ENCODE data around the gene ESYT2. TPM values are rescaled to one million over a fixed set of nuclear protein-coding genes. Genes with fewer than 3 reads are reported as not detected.

ESYT2 gene
- total RNA-seq, 1 experiment from 2014 or later = 162 TPM

DNA sequence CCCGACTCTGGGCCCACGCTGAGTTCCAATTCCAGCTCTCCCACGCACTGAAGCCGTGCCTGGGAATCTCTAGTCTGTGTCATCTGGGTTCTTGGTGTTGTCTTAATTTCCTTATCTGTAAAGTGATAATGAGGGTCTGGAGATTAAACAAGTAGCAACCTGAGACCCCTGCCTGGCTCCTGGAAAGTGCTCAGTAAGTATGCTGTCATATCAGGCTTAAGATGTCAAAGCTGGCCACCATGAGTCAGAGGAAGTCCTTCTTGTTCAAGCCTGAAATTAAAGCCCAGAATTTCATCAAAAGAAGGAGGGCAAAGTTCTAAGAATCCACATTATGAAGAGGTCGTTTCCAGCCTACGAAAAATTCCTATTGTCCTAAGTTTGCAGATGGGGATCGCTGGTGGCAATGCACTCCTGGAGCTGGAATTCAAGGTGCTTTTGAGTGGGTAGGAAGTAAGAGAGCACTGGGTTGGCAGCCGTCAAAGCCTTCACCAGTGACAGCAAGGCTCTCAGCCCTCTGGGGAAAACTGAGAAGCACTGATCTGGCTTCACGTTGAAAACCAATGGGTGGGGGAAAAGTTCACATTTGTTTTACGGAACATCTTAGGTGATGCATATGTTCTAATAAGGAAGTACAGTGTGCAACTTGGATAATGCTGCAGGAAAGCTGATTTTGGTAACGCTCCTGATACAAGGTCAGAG lies 74.4 kb downstream of the ESYT2 start:
- DNase-seq = no peak
- CTCF ChIA-PET = no interaction called here

DNA sequence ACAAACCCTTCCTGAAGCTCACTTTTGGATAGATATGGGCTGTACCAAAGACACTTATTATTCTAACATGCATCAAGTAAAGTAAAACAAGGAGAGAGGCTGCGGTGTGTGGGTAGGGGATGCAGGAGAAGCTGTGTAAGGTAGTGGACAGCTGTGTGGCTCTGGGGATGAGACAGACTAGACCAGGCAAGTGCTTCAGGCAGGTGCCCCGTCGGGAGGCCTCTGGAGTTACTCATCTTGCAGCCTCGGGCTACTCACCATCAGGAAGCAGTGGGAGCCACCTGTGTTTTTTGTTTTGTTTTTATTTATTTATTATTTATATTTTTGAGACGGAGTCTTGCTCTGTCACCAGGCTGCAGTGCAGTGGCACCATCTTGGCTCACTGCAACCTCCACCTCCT lies 75.4 kb downstream of the ESYT2 start:
- no peaks in the 10 kb centered on the region for H3K4me1 ChIP-seq (replicated peaks; ENCODE audit: insufficient read depth)
- no peaks in the 10 kb centered on the region for H3K9me2 ChIP-seq (ENCODE audit: insufficient read depth)
- POLR2A ChIA-PET (ENCODE audit: unreplicated experiment) = no interaction called here
- no TSS peak for BruUV-seq (replicated peaks)
- intact Hi-C loops (cut with micrococcal nuclease; ENCODE audit: unreplicated experiment) = no loop called here
- 0 out of 2 replicates have a peak, but pooled peaks cover 3% of the 10 kb centered on the region for H4K20me1 ChIP-seq (ENCODE audit: insufficient read depth)
- H3K36me3 ChIP-seq (ENCODE audit: low read depth) = peaks cover 42% of the 10 kb centered on the region; the same call in 1 of the 2 replicates
- H3K4me3 ChIP-seq = no peak overlapping the region
- 0 out of 2 replicates have a peak, but pooled peaks cover 3% of the 10 kb centered on the region for H3F3A ChIP-seq (ENCODE audit: insufficient read depth, low read depth)
- TF ChIP-seq EZH2 (IDR thresholded peaks at IDR 0.05; ENCODE audit: low read depth) = no peak
- TF ChIP-seq, protein P1, sequence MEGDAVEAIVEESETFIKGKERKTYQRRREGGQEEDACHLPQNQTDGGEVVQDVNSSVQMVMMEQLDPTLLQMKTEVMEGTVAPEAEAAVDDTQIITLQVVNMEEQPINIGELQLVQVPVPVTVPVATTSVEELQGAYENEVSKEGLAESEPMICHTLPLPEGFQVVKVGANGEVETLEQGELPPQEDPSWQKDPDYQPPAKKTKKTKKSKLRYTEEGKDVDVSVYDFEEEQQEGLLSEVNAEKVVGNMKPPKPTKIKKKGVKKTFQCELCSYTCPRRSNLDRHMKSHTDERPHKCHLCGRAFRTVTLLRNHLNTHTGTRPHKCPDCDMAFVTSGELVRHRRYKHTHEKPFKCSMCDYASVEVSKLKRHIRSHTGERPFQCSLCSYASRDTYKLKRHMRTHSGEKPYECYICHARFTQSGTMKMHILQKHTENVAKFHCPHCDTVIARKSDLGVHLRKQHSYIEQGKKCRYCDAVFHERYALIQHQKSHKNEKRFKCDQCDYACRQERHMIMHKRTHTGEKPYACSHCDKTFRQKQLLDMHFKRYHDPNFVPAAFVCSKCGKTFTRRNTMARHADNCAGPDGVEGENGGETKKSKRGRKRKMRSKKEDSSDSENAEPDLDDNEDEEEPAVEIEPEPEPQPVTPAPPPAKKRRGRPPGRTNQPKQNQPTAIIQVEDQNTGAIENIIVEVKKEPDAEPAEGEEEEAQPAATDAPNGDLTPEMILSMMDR (conservative IDR thresholded peaks at IDR 0.05) = no peak
- H2AFZ ChIP-seq = no peak overlapping the region
- H3K4me2 ChIP-seq = no peak overlapping the region
- no peaks in the 10 kb centered on the region for H3K27me3 ChIP-seq (ENCODE audit: insufficient read depth, low read depth)
- H3K79me2 ChIP-seq (ENCODE audit: low read depth) = no peaks in the 10 kb centered on the region
- DNase-seq = no peak
- no peak overlapping the region for H3K27ac ChIP-seq
- CTCF ChIA-PET = no interaction called here
- H3K9me3 ChIP-seq (ENCODE audit: insufficient read depth, low read depth) = no peaks in the 10 kb centered on the region

More for the DNA sequence above, 74.4 kb downstream of the ESYT2 start:
- Histone ChIP-seq H2AFZ (no peak overlapping the region), H3K4me1 (replicated peaks; ENCODE audit: insufficient read depth) (no peaks in the 10 kb centered on the region), H3K9me3 (ENCODE audit: insufficient read depth, low read depth) (no peaks in the 10 kb centered on the region), H3K27me3 (ENCODE audit: insufficient read depth, low read depth) (no peaks in the 10 kb centered on the region), H3K4me3 (no peak overlapping the region), H4K20me1 (ENCODE audit: insufficient read depth) (0 out of 2 replicates have a peak, but pooled peaks cover 5% of the 10 kb centered on the region), H3K9me2 (ENCODE audit: insufficient read depth) (no peaks in the 10 kb centered on the region), H3F3A (ENCODE audit: insufficient read depth, low read depth) (0 out of 2 replicates have a peak, but pooled peaks cover 7% of the 10 kb centered on the region), H3K4me2 (no peak overlapping the region), H3K79me2 (ENCODE audit: low read depth) (no peaks in the 10 kb centered on the region), H3K27ac (0 out of 2 replicates have a peak overlapping the region, but pooled peaks have one; percentile 0), H3K36me3 (ENCODE audit: low read depth) (peaks cover 45% of the 10 kb centered on the region)
- POLR2A ChIA-PET (ENCODE audit: unreplicated experiment) = no interaction called here
- BruUV-seq (replicated peaks) = no TSS peak
- no peak for TF ChIP-seq EZH2 (IDR thresholded peaks at IDR 0.05; ENCODE audit: low read depth)
- TF ChIP-seq, protein P1 (conservative IDR thresholded peaks at IDR 0.05) = no peak
- intact Hi-C loops (cut with micrococcal nuclease; ENCODE audit: unreplicated experiment) = no loop called here

DNA sequence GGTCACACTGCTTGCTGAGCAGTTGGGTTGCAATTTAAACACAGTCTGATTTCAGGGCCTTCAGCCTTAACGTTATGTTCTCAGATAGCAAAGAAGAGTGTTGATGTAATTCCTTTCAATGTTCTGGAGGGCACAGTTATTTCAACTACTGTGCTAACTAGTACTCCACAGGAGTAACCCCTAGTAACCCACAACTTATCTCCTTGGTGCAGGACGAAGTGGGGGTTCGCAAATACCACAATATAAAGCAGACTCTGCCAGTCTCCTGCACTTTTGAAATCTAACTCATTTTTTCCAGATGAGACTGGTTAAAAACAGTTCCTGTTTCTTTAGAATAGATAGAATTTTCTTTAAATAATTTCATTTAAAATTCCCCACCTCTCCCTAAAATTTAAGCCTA lies 77.6 kb downstream of the ESYT2 start:
- H2AFZ ChIP-seq = no peak overlapping the region
- BruUV-seq (replicated peaks) = no TSS peak
- H3K27me3 ChIP-seq (ENCODE audit: insufficient read depth, low read depth) = no peaks in the 10 kb centered on the region
- no peak overlapping the region for H3K27ac ChIP-seq
- POLR2A ChIA-PET (ENCODE audit: unreplicated experiment) = no interaction called here
- no peak overlapping the region for H3K4me2 ChIP-seq
- H3K36me3 ChIP-seq (ENCODE audit: low read depth) = peaks cover 41% of the 10 kb centered on the region
- H3K79me2 ChIP-seq (ENCODE audit: low read depth) = no peaks in the 10 kb centered on the region
- no peaks in the 10 kb centered on the region for H3K9me2 ChIP-seq (ENCODE audit: insufficient read depth)
- H3K4me1 ChIP-seq (replicated peaks; ENCODE audit: insufficient read depth) = no peaks in the 10 kb centered on the region
- no peaks in the 10 kb centered on the region for H3K9me3 ChIP-seq (ENCODE audit: insufficient read depth, low read depth)
- TF ChIP-seq EZH2 (IDR thresholded peaks at IDR 0.05; ENCODE audit: low read depth) = no peak
- TF ChIP-seq, protein P1 (conservative IDR thresholded peaks at IDR 0.05) = no peak
- DNase-seq = no peak
- CTCF ChIA-PET = no interaction called here
- no peaks in the 10 kb centered on the region for H3F3A ChIP-seq (ENCODE audit: insufficient read depth, low read depth)
- H3K4me3 ChIP-seq = no peak overlapping the region
- no peaks in the 10 kb centered on the region for H4K20me1 ChIP-seq (ENCODE audit: insufficient read depth)
- intact Hi-C loops (cut with micrococcal nuclease; ENCODE audit: unreplicated experiment) = no loop called here
